ENCODE measurements around the gene ANTKMT.

DNA sequence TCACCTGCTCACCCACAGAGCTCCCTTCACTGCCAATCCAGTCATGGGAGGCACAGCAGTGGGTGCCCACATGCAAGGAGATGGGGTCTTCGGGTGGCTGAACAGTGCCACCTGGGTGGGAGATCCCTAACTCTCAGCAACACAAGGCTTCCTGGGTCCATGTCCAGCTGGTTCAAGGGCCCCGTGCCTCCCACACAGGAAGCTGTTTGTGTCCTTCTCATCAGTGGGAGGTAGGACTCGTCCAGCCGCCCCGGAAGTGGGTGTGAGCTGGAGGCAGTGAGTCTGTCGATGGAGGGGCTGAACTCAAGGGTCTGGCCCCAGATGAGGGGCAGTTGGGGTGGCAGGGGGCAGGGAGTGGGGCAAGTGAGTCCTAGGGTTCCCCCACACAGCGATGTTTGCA is 16.9 kb upstream of the ANTKMT start:
- TF ChIP-seq REST (IDR thresholded peaks at IDR 0.05) (no peak), RAD21 (IDR thresholded peaks at IDR 0.05) (no peak)
- TF ChIP-seq, protein P1, sequence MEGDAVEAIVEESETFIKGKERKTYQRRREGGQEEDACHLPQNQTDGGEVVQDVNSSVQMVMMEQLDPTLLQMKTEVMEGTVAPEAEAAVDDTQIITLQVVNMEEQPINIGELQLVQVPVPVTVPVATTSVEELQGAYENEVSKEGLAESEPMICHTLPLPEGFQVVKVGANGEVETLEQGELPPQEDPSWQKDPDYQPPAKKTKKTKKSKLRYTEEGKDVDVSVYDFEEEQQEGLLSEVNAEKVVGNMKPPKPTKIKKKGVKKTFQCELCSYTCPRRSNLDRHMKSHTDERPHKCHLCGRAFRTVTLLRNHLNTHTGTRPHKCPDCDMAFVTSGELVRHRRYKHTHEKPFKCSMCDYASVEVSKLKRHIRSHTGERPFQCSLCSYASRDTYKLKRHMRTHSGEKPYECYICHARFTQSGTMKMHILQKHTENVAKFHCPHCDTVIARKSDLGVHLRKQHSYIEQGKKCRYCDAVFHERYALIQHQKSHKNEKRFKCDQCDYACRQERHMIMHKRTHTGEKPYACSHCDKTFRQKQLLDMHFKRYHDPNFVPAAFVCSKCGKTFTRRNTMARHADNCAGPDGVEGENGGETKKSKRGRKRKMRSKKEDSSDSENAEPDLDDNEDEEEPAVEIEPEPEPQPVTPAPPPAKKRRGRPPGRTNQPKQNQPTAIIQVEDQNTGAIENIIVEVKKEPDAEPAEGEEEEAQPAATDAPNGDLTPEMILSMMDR (IDR thresholded peaks at IDR 0.05; ENCODE audit: low read depth, low read length, missing input control), result no peak

Data from liver (tissue), 3 donors.